ENCODE results near the gene DEFB119. TPM values are rescaled to one million over a fixed set of nuclear protein-coding genes. Genes with fewer than 3 reads are reported as not detected.

Gene DEFB119
- total RNA-seq, 1 donor from 2014 or later = not detected

DNA sequence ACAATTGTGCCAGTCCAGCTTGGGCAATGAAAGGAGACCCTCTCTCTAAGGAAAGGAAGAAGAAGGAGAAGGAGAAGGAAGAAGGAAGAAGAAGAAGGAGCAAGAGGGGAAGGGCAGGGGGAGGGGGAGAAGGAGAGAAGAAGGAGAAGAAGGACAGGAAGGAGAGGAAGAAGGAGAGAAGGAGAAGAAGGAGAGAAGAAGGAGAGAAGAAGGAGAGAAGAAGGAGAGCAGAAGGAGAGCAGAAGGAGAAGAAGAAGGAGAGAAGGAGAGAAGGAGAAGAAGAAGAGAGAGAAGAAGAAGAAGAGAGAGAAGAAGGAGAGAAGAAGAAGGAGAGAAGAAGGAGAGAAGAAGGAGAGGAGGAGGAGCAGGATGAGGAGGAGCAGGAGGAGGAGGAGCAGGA lies 59.5 kb downstream of the DEFB119 start:
- no peaks in the 10 kb centered on the region for H3K36me3 ChIP-seq (ENCODE audit: insufficient read depth, low read length)
- TF ChIP-seq, protein P1, sequence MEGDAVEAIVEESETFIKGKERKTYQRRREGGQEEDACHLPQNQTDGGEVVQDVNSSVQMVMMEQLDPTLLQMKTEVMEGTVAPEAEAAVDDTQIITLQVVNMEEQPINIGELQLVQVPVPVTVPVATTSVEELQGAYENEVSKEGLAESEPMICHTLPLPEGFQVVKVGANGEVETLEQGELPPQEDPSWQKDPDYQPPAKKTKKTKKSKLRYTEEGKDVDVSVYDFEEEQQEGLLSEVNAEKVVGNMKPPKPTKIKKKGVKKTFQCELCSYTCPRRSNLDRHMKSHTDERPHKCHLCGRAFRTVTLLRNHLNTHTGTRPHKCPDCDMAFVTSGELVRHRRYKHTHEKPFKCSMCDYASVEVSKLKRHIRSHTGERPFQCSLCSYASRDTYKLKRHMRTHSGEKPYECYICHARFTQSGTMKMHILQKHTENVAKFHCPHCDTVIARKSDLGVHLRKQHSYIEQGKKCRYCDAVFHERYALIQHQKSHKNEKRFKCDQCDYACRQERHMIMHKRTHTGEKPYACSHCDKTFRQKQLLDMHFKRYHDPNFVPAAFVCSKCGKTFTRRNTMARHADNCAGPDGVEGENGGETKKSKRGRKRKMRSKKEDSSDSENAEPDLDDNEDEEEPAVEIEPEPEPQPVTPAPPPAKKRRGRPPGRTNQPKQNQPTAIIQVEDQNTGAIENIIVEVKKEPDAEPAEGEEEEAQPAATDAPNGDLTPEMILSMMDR (IDR thresholded peaks at IDR 0.05; ENCODE audit: insufficient read depth, low read depth, low read length) = no peak
- no peak for TF ChIP-seq EZH2 (IDR thresholded peaks at IDR 0.05; ENCODE audit: insufficient read depth, low read length)
- H3K27ac ChIP-seq (ENCODE audit: low read depth, low read length) = no peak overlapping the region
- no peak overlapping the region for H3K4me3 ChIP-seq (ENCODE audit: insufficient read depth, low read depth, low read length)
- H3K9me3 Mint-ChIP-seq (ENCODE audit: unreplicated experiment) = peaks cover 6% of the 10 kb centered on the region
- no peak for DNase-seq (ENCODE audit: low read depth)
- H3K27me3 ChIP-seq (ENCODE audit: insufficient read depth, low read length) = no peaks in the 10 kb centered on the region
- H3K27ac Mint-ChIP-seq (ENCODE audit: unreplicated experiment) = no peak overlapping the region
- H3K79me2 ChIP-seq (ENCODE audit: insufficient read depth, low read length) = no peaks in the 10 kb centered on the region
- H3K4me1 ChIP-seq (ENCODE audit: insufficient read depth, low read length) = no peaks in the 10 kb centered on the region
- no peak overlapping the region for H2AFZ ChIP-seq (ENCODE audit: low read depth, low read length)
- no peak for FAIRE-seq
- H3K9ac ChIP-seq (ENCODE audit: low read length) = no peak overlapping the region
- no peak overlapping the region for H3K4me3 Mint-ChIP-seq (ENCODE audit: unreplicated experiment)
- no peaks in the 10 kb centered on the region for H4K20me1 ChIP-seq (ENCODE audit: insufficient read depth, low read length)
- peaks cover 2% of the 10 kb centered on the region for H3K9me3 ChIP-seq (ENCODE audit: insufficient read depth, low read depth, low read length)
- H3K4me2 ChIP-seq (ENCODE audit: low read length) = no peak overlapping the region
- no peaks in the 10 kb centered on the region for H3K4me1 Mint-ChIP-seq (ENCODE audit: low read depth, unreplicated experiment)
- H3K27me3 Mint-ChIP-seq (ENCODE audit: low read depth, unreplicated experiment) = no peaks in the 10 kb centered on the region
- no peaks in the 10 kb centered on the region for H3K36me3 Mint-ChIP-seq (ENCODE audit: low read depth, unreplicated experiment)

Other genes starting within 250 kb of the DEFB119 start
- not detected in 2 replicates for gene DEFB115, start 132.9 kb downstream of the DEFB119 start, total RNA-seq
- not detected in 2 replicates for gene DEFB116, start 82.0 kb downstream of the DEFB119 start, total RNA-seq
- not detected in 2 replicates for gene DEFB118, start 22.0 kb downstream of the DEFB119 start, total RNA-seq
- not detected in 2 replicates for gene DEFB121, start 15.6 kb upstream of the DEFB119 start, total RNA-seq
- gene DEFB123, start 50.0 kb upstream of the DEFB119 start, total RNA-seq = not detected in 2 replicates
- not detected in 2 replicates for gene DEFB124, start 84.5 kb upstream of the DEFB119 start, total RNA-seq
- gene REM1, start 84.7 kb upstream of the DEFB119 start, total RNA-seq = not detected in 2 replicates
- gene HM13, start 123.9 kb upstream of the DEFB119 start, total RNA-seq = 399 and 435 TPM in 2 replicates
- gene ID1, start 214.7 kb upstream of the DEFB119 start, total RNA-seq = 73.7 and 76.7 TPM in 2 replicates
- not detected in 2 replicates for gene COX4I2, start 247.3 kb upstream of the DEFB119 start, total RNA-seq